HepG2 (cell line): ENCODE data around the gene SMAP2. TPM values are rescaled to one million over a fixed set of nuclear protein-coding genes. Genes with fewer than 3 reads are reported as not detected.

Experiments
- DBP ChIP-seq: sonication (generic); formaldehyde crosslinking; IDR thresholded peaks from 2 replicates; pipeline ENCODE4 v1.4.0; 2020; ENCODE audit warnings: missing genetic modification reagents; ENCODE audit errors: not compliant biosample characterization
- EZH2 ChIP-seq: conservative IDR thresholded peaks from 2 replicates; pipeline ENCODE4 v1.6.1; 2012; ENCODE audit warnings: mild to moderate bottlenecking, low read depth, low read length, moderate library complexity
- FOXO4 ChIP-seq: sonication (generic); formaldehyde crosslinking; conservative IDR thresholded peaks from 2 replicates; pipeline ENCODE4 v1.8.1; 2023; ENCODE audit warnings: missing genetic modification reagents
- HNF1B ChIP-seq: sonication (generic); formaldehyde crosslinking; IDR thresholded peaks from 2 replicates; pipeline ENCODE4 v1.5.1; 2020; ENCODE audit warnings: mild to moderate bottlenecking, moderate library complexity, missing genetic modification reagents
- LCORL ChIP-seq, 2 experiments: fragments of 450-650 bp in 1 of 2; sonication (generic) in 1 of 2; formaldehyde crosslinking in 1 of 2; IDR thresholded peaks; 2 replicates each; pipeline versions ENCODE4 v1.5.0 to v1.6.1; 2017 to 2020; ENCODE audit warnings: antibody characterized with exemption in 1 of 2, missing genetic modification reagents in 1 of 2
- MEIS2 ChIP-seq: sonication (generic); formaldehyde crosslinking; IDR thresholded peaks from 2 replicates; pipeline ENCODE4 v1.9.0; 2021; ENCODE audit warnings: mild to moderate bottlenecking, missing genetic modification reagents
- MYNN ChIP-seq: sonication (generic); formaldehyde crosslinking; IDR thresholded peaks from 2 replicates; pipeline ENCODE4 v1.4.0; 2020; ENCODE audit warnings: mild to moderate bottlenecking, low read depth, missing genetic modification reagents
- MYPOP ChIP-seq: sonication (generic); formaldehyde crosslinking; IDR thresholded peaks from 2 replicates; pipeline ENCODE4 v1.8.1; 2023; ENCODE audit warnings: mild to moderate bottlenecking, moderate library complexity, missing genetic modification reagents
- NR0B2 ChIP-seq: sonication (generic); formaldehyde crosslinking; IDR thresholded peaks from 2 replicates; pipeline ENCODE4 v1.4.0; 2020; ENCODE audit warnings: mild to moderate bottlenecking, missing genetic modification reagents
- RAD21 ChIP-seq: fragments of 450-650 bp; formaldehyde crosslinking; IDR thresholded peaks from 2 replicates; pipeline ENCODE4 v1.5.0; 2020; ENCODE audit warnings: mild to moderate bottlenecking
- SAP130 ChIP-seq: IDR thresholded peaks from 2 replicates; pipeline ENCODE4 v1.6.1; 2016; ENCODE audit warnings: low read depth
- ZBTB46 ChIP-seq: sonication (generic); formaldehyde crosslinking; IDR thresholded peaks from 2 replicates; pipeline ENCODE4 v1.4.0; 2020; ENCODE audit warnings: mild to moderate bottlenecking, missing genetic modification reagents, borderline replicate concordance
- ZFP36L2 ChIP-seq: sonication (generic); formaldehyde crosslinking; IDR thresholded peaks from 2 replicates; pipeline ENCODE4 v1.4.0; 2020; ENCODE audit warnings: missing genetic modification reagents
- ZGPAT ChIP-seq: IDR thresholded peaks from 2 replicates; pipeline ENCODE4 v1.6.1; 2016; ENCODE audit warnings: mild to moderate bottlenecking
- ZNF362 ChIP-seq: sonication (generic); formaldehyde crosslinking; IDR thresholded peaks from 2 replicates; pipeline ENCODE4 v1.4.0; 2020; ENCODE audit warnings: missing genetic modification reagents, mild to moderate bottlenecking, borderline replicate concordance
- ZNF382 ChIP-seq: sonication (generic); formaldehyde crosslinking; IDR thresholded peaks from 2 replicates; pipeline ENCODE4 v1.5.0; 2020; ENCODE audit warnings: missing genetic modification reagents, mild to moderate bottlenecking, borderline replicate concordance
- ZNF451 ChIP-seq: sonication (generic); formaldehyde crosslinking; IDR thresholded peaks from 2 replicates; pipeline ENCODE4 v1.5.0; 2020; ENCODE audit warnings: mild to moderate bottlenecking, missing genetic modification reagents
- ZNF644 ChIP-seq: IDR thresholded peaks from 2 replicates; pipeline ENCODE4 v1.6.1; 2016; ENCODE audit warnings: low read depth
- ZNF879 ChIP-seq: sonication (generic); formaldehyde crosslinking; IDR thresholded peaks from 2 replicates; pipeline ENCODE4 v1.8.1; 2023; ENCODE audit warnings: missing genetic modification reagents
- ZSCAN20 ChIP-seq: sonication (generic); formaldehyde crosslinking; IDR thresholded peaks from 2 replicates; pipeline ENCODE4 v1.4.0; 2020; ENCODE audit warnings: missing genetic modification reagents, mild to moderate bottlenecking, borderline replicate concordance
- polyA plus RNA-seq, 8 experiments: library from polyadenylated mRNA; depleted of rRNA in 3 of 8; stranded (reverse) in 7 of 8; unstranded in 1 of 8; fragments of >200 nt; fragmentation: Illumina TruSeq in 4 of 8; extraction: Trizol in 4 of 8; gene quantifications; 2 replicates each; pipeline versions ENCODE4 v1.2.1 to v1.2.3, GENCODE V29; 2011 to 2016; ENCODE audit warnings: low read depth in 4 of 8, missing spikeins in 1 of 8, mixed read lengths in 1 of 8; ENCODE audit not compliant: insufficient read depth in 1 of 8
- total RNA-seq, 5 experiments: library from RNA; depleted of rRNA; stranded (reverse); fragments of >200 nt; fragmentation: Illumina TruSeq; extraction: Trizol; gene quantifications; 2 replicates each; pipeline ENCODE4 v1.2.3, GENCODE V29; 2016; ENCODE audit warnings: low read depth in 1 of 5

The SMAP2 gene
- total and polyA plus RNA-seq, 2 of the 13 experiments (the other 11 are each of a cell fraction or from before 2014, with no cell fraction given): 19.0 to 22.3 TPM

GRCh38 chr1:40384413-40384762 lies 10.9 kb downstream of the SMAP2 start (continued):
- TF ChIP-seq ZNF362 (CRISPR knock-in tag) (0 out of 2 replicates have a peak, but pooled peaks have one; percentile 7), ZNF382 (CRISPR knock-in tag) (no peak), DBP (CRISPR knock-in tag) (no peak), LCORL (IDR thresholded peaks at IDR 0.05) (no peak), LCORL (CRISPR knock-in tag; IDR thresholded peaks at IDR 0.05) (no peak), NR0B2 (CRISPR knock-in tag) (no peak), ZBTB46 (no peak), SAP130 (CRISPR knock-in tag) (peak; percentile 47), ZFP36L2 (no peak), HNF1B (CRISPR knock-in tag) (peak; percentile 7; the same call in 1 of the 2 replicates), FOXO4 (CRISPR knock-in tag) (no peak), ZNF644 (CRISPR knock-in tag) (no peak), ZSCAN20 (CRISPR knock-in tag) (no peak), MYPOP (peak; percentile 18; the same call in 1 of the 2 replicates), RAD21 (CRISPR knock-in tag) (no peak), ZNF879 (CRISPR knock-in tag) (no peak), MYNN (CRISPR knock-in tag) (no peak), ZNF451 (no peak), MEIS2 (CRISPR knock-in tag) (no peak), ZGPAT (CRISPR knock-in tag) (peak; percentile 9; the same call in 1 of the 2 replicates), EZH2 (no peak)
